ENCODE data around the gene CFAP100. TPM values are rescaled to one million over a fixed set of nuclear protein-coding genes. Genes with fewer than 3 reads are reported as not detected.

Gene CFAP100
- total and polyA plus RNA-seq, 2 of the 4 experiments (the other 2 are of a cell fraction), result not detected

GRCh38 chr3:126417515-126417914 lies 22.8 kb downstream of the CFAP100 start:
- in situ Hi-C loops (cut with MboI; ENCODE audit: low sequenced_read_pairs), result no loop called here
- no peaks in the 10 kb centered on the region for H3K36me3 ChIP-seq (ENCODE audit: control insufficient read depth, insufficient read depth, low read length)
- H3K4me1 ChIP-seq (ENCODE audit: control insufficient read depth, insufficient read depth, low read length), result no peaks in the 10 kb centered on the region; the same call in 1 of the 2 replicates
- H4K91ac ChIP-seq (ENCODE audit: insufficient read depth, low read depth, low read length), result no peak overlapping the region
- ChIA-PET POLR2A (ENCODE audit: unreplicated experiment) (no interaction called here), CTCF (no interaction called here)
- no peak overlapping the region for H3K4me3 ChIP-seq (ENCODE audit: insufficient read depth, low read depth, low read length)
- no peaks in the 10 kb centered on the region for H4K20me1 ChIP-seq (ENCODE audit: insufficient read depth, low read length)
- TF ChIP-seq, protein P1, sequence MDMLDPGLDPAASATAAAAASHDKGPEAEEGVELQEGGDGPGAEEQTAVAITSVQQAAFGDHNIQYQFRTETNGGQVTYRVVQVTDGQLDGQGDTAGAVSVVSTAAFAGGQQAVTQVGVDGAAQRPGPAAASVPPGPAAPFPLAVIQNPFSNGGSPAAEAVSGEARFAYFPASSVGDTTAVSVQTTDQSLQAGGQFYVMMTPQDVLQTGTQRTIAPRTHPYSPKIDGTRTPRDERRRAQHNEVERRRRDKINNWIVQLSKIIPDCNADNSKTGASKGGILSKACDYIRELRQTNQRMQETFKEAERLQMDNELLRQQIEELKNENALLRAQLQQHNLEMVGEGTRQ (IDR thresholded peaks at IDR 0.05; ENCODE audit: low read depth, low read length), result no peak
- no peak for TF ChIP-seq RAD21 (IDR thresholded peaks at IDR 0.05; ENCODE audit: low read length)
- TF ChIP-seq CEBPB (IDR thresholded peaks at IDR 0.05; ENCODE audit: low read depth, low read length), result no peak
- TF ChIP-seq MAFK (IDR thresholded peaks at IDR 0.05; ENCODE audit: low read depth, low read length), result no peak
- TF ChIP-seq, protein P2, sequence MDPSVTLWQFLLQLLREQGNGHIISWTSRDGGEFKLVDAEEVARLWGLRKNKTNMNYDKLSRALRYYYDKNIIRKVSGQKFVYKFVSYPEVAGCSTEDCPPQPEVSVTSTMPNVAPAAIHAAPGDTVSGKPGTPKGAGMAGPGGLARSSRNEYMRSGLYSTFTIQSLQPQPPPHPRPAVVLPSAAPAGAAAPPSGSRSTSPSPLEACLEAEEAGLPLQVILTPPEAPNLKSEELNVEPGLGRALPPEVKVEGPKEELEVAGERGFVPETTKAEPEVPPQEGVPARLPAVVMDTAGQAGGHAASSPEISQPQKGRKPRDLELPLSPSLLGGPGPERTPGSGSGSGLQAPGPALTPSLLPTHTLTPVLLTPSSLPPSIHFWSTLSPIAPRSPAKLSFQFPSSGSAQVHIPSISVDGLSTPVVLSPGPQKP (IDR thresholded peaks at IDR 0.05; ENCODE audit: borderline replicate concordance, low read depth, low read length), result no peak
- no peak for TF ChIP-seq BHLHE40 (IDR thresholded peaks at IDR 0.05; ENCODE audit: low read depth, low read length)
- TF ChIP-seq, protein P3, sequence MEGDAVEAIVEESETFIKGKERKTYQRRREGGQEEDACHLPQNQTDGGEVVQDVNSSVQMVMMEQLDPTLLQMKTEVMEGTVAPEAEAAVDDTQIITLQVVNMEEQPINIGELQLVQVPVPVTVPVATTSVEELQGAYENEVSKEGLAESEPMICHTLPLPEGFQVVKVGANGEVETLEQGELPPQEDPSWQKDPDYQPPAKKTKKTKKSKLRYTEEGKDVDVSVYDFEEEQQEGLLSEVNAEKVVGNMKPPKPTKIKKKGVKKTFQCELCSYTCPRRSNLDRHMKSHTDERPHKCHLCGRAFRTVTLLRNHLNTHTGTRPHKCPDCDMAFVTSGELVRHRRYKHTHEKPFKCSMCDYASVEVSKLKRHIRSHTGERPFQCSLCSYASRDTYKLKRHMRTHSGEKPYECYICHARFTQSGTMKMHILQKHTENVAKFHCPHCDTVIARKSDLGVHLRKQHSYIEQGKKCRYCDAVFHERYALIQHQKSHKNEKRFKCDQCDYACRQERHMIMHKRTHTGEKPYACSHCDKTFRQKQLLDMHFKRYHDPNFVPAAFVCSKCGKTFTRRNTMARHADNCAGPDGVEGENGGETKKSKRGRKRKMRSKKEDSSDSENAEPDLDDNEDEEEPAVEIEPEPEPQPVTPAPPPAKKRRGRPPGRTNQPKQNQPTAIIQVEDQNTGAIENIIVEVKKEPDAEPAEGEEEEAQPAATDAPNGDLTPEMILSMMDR (conservative IDR thresholded peaks at IDR 0.05; ENCODE audit: low read depth, low read length), result no peak
- TF ChIP-seq CHD1 (IDR thresholded peaks at IDR 0.05; ENCODE audit: low read depth, low read length), result no peak
- TF ChIP-seq MAZ (IDR thresholded peaks at IDR 0.05; ENCODE audit: borderline replicate concordance, low read depth, low read length), result no peak
- no peak for TF ChIP-seq RCOR1 (IDR thresholded peaks at IDR 0.05; ENCODE audit: insufficient replicate concordance, low read length)
- no peak for TF ChIP-seq SMC3 (IDR thresholded peaks at IDR 0.05; ENCODE audit: low read depth, low read length)
- TF ChIP-seq MXI1 (IDR thresholded peaks at IDR 0.05; ENCODE audit: borderline replicate concordance, low read depth, low read length), result no peak
- H3K27ac ChIP-seq (ENCODE audit: insufficient read depth, low read length), result no peak overlapping the region
- no peak overlapping the region for H2AFZ ChIP-seq (replicated peaks; ENCODE audit: low read length, poor library complexity)
- no peak overlapping the region for H2BK120ac ChIP-seq (ENCODE audit: low read depth, low read length)
- H2BK5ac ChIP-seq (ENCODE audit: low read depth, low read length, poor library complexity, severe bottlenecking), result no peak overlapping the region
- no peak overlapping the region for H3K23ac ChIP-seq (ENCODE audit: low read depth, low read length)
- dilution Hi-C loops (cut with HindIII; ENCODE audit: low sequenced_read_pairs, unreplicated experiment), result no loop called here
- no peak for ATAC-seq (ENCODE audit: low read depth)
- no peak overlapping the region for H3K56ac ChIP-seq (ENCODE audit: extremely low read depth, insufficient read depth, low read length)
- H4K8ac ChIP-seq (ENCODE audit: low read depth in 2 of 2, low read length in 2 of 2), result no peak overlapping the region
- no peak overlapping the region for H3K14ac ChIP-seq (replicated peaks; ENCODE audit: low read depth, low read length)
- no peaks in the 10 kb centered on the region for H3K9me3 ChIP-seq (ENCODE audit: control insufficient read depth, insufficient read depth, low read length)
- no peak overlapping the region for H3K9ac ChIP-seq (ENCODE audit: low read depth, low read length)
- no peak overlapping the region for H4K5ac ChIP-seq (ENCODE audit: low read depth, low read length)
- 13% methylated on average over 1 of the region's 5 CpGs; no CpG with 5 or more reads in 1 of the 2 experiments for WGBS, 2 experiments (ENCODE audit: extremely low coverage in 2 of 2, insufficient read length in 1 of 2)
- H3K4me2 ChIP-seq (ENCODE audit: low read depth, low read length), result no peak overlapping the region
- H3K79me1 ChIP-seq (ENCODE audit: low read depth in 1 of 2, low read length in 2 of 2), result no peaks in the 10 kb centered on the region
- H2AK5ac ChIP-seq (ENCODE audit: low read depth, low read length), result no peak overlapping the region
- H2BK15ac ChIP-seq (ENCODE audit: low read depth, low read length), result no peak overlapping the region
- H3K4ac ChIP-seq (ENCODE audit: low read depth, low read length), result no peak overlapping the region
- intact Hi-C loops (cut with micrococcal nuclease), result no loop called here
- no peak for DNase-seq
- H2AK9ac ChIP-seq (replicated peaks; ENCODE audit: low read depth, low read length, poor library complexity), result no peak overlapping the region
- peaks cover 30% of the 10 kb centered on the region for H3K27me3 ChIP-seq (ENCODE audit: control insufficient read depth, insufficient read depth, low read length)
- BruUV-seq (replicated peaks), result no TSS peak
- no peak overlapping the region for H3K18ac ChIP-seq (ENCODE audit: low read depth, low read length)
- no peak overlapping the region for H2BK20ac ChIP-seq (ENCODE audit: low read depth, low read length)
- no peaks in the 10 kb centered on the region for H3K9me1 ChIP-seq (ENCODE audit: insufficient read depth, low read length)
